Subcutaneous adipose tissue (tissue), 4 donors: ENCODE measurements around the gene TSHB. TPM values are rescaled to one million over a fixed set of nuclear protein-coding genes. Genes with fewer than 3 reads are reported as not detected.

Experiments used
- total RNA-seq, 4 donors: library from RNA; depleted of rRNA; stranded (reverse); fragments of >200 nt; gene quantifications; one replicate each; pipeline ENCODE4 v1.1.0, GENCODE V29; 2016
- TF ChIP-seq, protein P1 (sequence below): fragments of 450-650 bp; IDR thresholded peaks from one replicate; pipeline ENCODE4 v1.5.1; 2016; ENCODE audit warnings: low read depth, mild to moderate bottlenecking, control low read depth, antibody characterized with exemption, moderate library complexity

The TSHB gene
- total RNA-seq, 4 donors from 2014 or later, result not detected

DNA sequence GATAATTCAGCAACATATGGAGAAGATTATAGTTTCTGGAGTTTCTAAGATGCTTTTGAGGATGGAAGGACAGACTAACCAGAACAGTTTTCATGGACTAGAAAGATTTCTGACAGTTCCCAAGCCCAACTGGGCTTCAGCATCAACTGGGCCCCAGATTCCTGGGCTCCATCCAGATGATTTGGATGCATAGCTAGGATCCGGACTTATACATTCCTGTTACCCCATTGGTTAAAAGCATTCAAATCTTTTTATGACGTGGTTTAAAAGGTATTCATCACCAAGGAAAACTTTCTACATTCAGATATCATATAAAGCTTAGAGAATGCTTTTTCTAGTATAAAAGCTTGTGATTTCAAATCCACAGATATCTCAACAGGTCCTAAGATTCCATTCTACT is 29.7 kb downstream of the TSHB start:
- TF ChIP-seq, protein P1, sequence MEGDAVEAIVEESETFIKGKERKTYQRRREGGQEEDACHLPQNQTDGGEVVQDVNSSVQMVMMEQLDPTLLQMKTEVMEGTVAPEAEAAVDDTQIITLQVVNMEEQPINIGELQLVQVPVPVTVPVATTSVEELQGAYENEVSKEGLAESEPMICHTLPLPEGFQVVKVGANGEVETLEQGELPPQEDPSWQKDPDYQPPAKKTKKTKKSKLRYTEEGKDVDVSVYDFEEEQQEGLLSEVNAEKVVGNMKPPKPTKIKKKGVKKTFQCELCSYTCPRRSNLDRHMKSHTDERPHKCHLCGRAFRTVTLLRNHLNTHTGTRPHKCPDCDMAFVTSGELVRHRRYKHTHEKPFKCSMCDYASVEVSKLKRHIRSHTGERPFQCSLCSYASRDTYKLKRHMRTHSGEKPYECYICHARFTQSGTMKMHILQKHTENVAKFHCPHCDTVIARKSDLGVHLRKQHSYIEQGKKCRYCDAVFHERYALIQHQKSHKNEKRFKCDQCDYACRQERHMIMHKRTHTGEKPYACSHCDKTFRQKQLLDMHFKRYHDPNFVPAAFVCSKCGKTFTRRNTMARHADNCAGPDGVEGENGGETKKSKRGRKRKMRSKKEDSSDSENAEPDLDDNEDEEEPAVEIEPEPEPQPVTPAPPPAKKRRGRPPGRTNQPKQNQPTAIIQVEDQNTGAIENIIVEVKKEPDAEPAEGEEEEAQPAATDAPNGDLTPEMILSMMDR, result no peak

DNA sequence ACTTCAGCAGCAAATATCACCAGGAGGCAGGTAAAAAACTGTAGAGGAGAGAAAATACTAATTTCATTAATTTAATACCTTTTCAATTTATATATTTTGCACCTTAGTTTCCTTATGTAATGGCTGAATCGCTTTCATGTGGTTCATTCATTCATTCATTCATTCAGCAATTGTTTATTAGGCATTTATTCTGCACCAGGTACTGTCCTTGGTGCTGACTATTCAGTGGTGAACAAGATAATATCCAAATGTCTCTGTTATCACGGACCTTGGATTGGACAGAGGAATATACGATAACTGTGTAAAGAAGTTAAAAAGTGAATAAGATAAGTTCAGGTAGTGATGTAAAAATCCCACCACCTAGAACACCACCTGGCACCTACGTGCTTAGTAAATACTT is 30.9 kb downstream of the TSHB start:
- TF ChIP-seq, protein P1, result no peak

DNA sequence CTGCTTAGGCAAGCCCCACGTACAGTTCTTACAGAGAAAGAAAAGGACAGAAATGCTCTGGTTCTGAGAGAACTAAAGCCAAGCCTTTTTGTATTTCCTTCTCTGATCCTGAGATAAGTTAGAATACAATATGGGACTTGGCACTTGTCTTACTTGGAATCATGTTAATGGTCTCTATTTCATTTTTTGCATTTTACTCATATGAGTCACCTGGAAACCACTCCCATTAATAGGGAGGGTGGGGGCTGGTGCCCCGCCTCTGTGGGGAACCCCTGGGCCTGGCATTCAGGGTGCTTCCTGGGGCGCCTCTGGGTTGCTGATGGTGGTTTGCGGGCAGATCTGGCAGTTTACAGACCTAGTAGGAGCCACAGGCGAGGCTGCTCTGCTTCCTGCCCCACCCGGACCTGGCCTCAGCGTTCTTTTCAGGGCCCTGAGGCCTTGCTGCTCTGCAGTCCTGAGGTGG is 32.9 kb downstream of the TSHB start:
- TF ChIP-seq, protein P1, result no peak

DNA sequence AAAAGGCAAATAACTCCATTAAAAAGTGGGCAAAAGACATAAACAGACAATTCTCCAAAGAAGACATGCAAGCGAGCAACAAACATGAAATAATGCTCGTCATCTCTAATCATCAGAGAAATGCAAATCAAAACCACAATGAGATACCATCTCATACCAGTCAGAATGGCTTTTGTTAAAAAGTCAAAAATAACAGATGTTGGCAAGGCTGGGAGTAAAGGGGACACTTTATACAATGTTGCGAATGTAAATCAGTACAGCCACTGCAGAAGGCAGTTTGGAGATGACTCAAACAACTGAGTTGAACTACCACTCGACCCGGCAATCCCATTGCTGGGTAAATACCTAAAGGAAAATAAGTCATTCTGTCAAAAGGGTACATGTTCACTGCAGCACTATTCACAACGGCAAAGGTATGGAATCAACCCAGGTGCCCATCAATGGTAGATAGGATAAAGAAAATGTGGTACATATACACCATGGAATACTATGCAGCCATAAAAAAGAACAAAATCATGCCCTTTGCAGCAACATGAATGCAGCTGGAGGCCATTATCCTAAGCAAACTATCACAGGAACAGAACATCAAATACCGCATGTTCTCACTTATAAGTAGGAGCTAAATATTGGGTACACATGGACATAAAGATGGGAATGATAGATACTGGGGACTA is 33.7 kb downstream of the TSHB start:
- TF ChIP-seq, protein P1, result no peak

DNA sequence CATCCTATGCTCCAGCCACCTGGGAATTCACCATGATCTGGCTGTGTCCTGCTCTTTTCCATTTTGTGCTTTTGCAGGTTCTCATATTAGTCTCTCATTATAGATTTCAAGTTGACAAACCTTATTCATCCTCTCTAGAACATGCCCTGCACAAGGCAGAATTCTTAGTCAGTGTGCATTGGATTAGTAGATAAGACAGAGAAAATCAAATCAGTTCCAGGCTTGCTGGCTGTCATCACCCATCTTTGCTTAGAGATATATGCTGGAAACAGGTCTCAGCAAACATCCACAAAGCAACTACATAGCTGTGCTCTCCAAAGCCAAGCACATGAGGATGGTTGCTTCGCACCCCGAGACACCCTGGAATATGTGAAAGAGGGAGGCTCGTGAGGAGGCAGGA is 34.8 kb downstream of the TSHB start:
- TF ChIP-seq, protein P1, result no peak

DNA sequence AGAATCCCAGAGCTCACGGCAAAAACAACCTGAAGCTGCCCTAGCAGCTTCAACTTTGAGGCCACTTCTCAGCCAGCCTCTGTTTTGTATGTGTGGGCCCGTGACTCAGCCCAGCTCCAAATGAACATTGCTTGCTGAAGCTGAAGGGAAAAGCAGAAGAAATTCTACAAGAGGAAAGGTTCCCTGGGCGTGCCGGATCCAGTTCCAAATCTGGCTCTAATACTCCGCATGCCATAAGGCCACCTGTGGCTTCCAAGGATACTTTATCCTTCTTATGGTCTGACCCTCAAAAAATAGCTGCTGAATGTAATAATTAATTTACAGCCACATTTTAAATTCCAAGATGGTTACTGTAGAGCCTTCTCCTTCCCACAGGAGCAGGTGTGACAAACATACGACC is 35.4 kb downstream of the TSHB start:
- TF ChIP-seq, protein P1, result no peak

DNA sequence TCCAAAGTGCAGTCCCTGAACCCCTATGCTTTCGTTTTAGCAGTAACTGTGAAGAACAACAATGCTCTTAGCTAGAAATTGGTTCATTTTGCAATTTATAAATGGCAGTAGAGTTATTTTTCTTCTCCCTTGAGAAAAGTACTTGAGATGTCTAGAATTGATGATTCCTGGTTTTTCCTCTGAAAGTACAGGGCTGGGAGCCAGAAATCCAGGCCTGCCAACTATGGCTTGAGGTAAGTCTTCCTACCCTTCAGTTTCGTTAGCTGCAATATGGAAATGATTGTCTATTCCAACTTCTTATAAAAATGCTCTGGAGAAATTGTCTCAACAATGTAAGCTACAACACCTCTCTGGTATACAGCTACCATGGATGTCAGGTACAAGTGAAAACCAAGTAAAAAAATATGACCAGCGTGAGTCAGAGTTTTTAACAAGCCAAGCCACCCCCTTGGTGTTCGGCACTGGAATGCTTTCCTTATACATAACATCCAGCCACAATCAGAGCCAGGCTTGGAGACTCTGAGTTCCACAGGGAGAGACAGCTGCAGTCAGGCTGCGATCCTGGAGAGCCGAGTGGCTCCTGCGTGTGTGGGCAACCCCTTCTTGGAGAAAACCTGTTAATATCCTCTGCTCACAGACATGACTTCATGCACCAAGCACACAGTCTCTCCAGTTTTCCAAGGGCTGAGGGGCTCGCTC is 37.7 kb downstream of the TSHB start:
- TF ChIP-seq, protein P1, result no peak
